ENCODE results near the gene BRSK1. TPM values are rescaled to one million over a fixed set of nuclear protein-coding genes. Genes with fewer than 3 reads are reported as not detected.

Gene BRSK1
- total and polyA plus RNA-seq, 10 of the 15 experiments (the other 5 are each of a cell fraction or from before 2014, with no cell fraction given): 0.03 to 0.76 (median 0.25) TPM; not detected in 4

- SMC1A ChIA-PET (ENCODE audit: uncharacterized antibody, unreplicated experiment): interaction anchor here (1.2 to 3.5 kb wide), 3 partner anchors 38 to 84 kb away, joined by 3 to 22 read pairs (median 16); partner anchors contain the start of genes KMT5C and TMEM238
- Histone ChIP-seq H3K27ac (ENCODE audit: control insufficient read depth, insufficient read depth) (no peak overlapping the region), H3K4me3 (no peak overlapping the region), H3K4me1 (ENCODE audit: control insufficient read depth, insufficient read depth, low read length) (peaks cover 11% of the 10 kb centered on the region), H3K79me2 (ENCODE audit: control insufficient read depth, insufficient read depth, low read length) (no peaks in the 10 kb centered on the region), H2AFZ (ENCODE audit: control insufficient read depth, low read depth, low read length) (no peak overlapping the region), H3K9ac (ENCODE audit: control insufficient read depth, insufficient read depth, low read length) (no peak overlapping the region), H3K36me3 (ENCODE audit: control insufficient read depth in 2 of 2, insufficient read depth in 2 of 2, low read length in 1 of 2) (no peaks in the 10 kb centered on the region), H3K9me3 (replicated peaks; ENCODE audit: control insufficient read depth, insufficient read depth, low read length) (no peaks in the 10 kb centered on the region), H3K4me2 (ENCODE audit: control insufficient read depth, insufficient read depth) (no peak overlapping the region), H3K27me3 (replicated peaks in 1 of 2; ENCODE audit: control insufficient read depth in 2 of 2, insufficient read depth in 2 of 2, low read length in 1 of 2) (no peaks in the 10 kb centered on the region), H4K20me1 (ENCODE audit: control insufficient read depth, insufficient read depth) (no peaks in the 10 kb centered on the region)
- no TSS peak for BruUV-seq (replicated peaks)
- WGBS (ENCODE audit: insufficient coverage, insufficient replicate concordance, low lambda C conversion rate, missing lambda C conversion rate): 79% methylated on average over 10 of the region's 10 CpGs
- intact Hi-C loops (cut with micrococcal nuclease; ENCODE audit: unreplicated experiment) (loop anchor here (5.0 kb wide), 1 partner anchor 82 kb away; the partner anchor contains the start of gene TMEM238), in situ Hi-C loops (cut with MboI) (no loop called here)
- RAD21 ChIA-PET (ENCODE audit: unreplicated experiment): no interaction called here
- CTCF ChIA-PET: interaction anchor here (3.1 to 3.8 kb wide), 2 partner anchors 39 to 84 kb away, joined by 32 to 49 read pairs; partner anchors contain the start of genes KMT5C and TMEM238
- TF ChIP-seq MEF2B (IDR thresholded peaks at IDR 0.05; ENCODE audit: partially characterized antibody, poor library complexity, severe bottlenecking) (no peak), IKZF2 (IDR thresholded peaks at IDR 0.05) (no peak), CEBPB (IDR thresholded peaks at IDR 0.05; ENCODE audit: borderline replicate concordance in 1 of 2, low read depth in 2 of 2, low read length in 2 of 2) (no peak), MAX (IDR thresholded peaks at IDR 0.05; ENCODE audit: low read depth, low read length) (no peak), NFYB (IDR thresholded peaks at IDR 0.05; ENCODE audit: insufficient read depth, low read depth, low read length) (no peak), POLR2AphosphoS2 (IDR thresholded peaks at IDR 0.05; ENCODE audit: low read depth, low read length) (no peak), CUX1 (IDR thresholded peaks at IDR 0.05; ENCODE audit: insufficient replicate concordance, low read depth, low read length) (no peak), FOXM1 (IDR thresholded peaks at IDR 0.05; ENCODE audit: low read depth, low read length) (no peak), LARP7 (IDR thresholded peaks at IDR 0.05) (no peak), WRNIP1 (IDR thresholded peaks at IDR 0.05; ENCODE audit: borderline replicate concordance, low read depth, low read length) (no peak), CREB1 (IDR thresholded peaks at IDR 0.05; ENCODE audit: low read depth) (no peak)
- ATAC-seq (no peak), DNase-seq (ENCODE audit: low read depth, low spot score) (no peak), FAIRE-seq (no peak)
- POLR2A ChIA-PET: interaction anchor here (2.8 kb wide), 1 partner anchor 84 kb away, joined by 9 read pairs; the partner anchor contains the start of gene TMEM238
Measured at GRCh38 chr19:55299991-55300390, 16.2 kb downstream of the BRSK1 start.
